GM19099 (cell line): Measurements from ENCODE around the gene RARRES2.

Experiments used
- POLR2A ChIP-seq: IDR thresholded peaks from 3 replicates; pipeline ENCODE4 v1.6.1; 2011; ENCODE audit warnings: low read depth; ENCODE audit not compliant: insufficient read length; ENCODE audit errors: extremely low read depth

The RARRES2 gene

GRCh38 chr7:150358988-150359621 lies 17.7 kb upstream of the RARRES2 start:
- no peak for TF ChIP-seq POLR2A

DNA sequence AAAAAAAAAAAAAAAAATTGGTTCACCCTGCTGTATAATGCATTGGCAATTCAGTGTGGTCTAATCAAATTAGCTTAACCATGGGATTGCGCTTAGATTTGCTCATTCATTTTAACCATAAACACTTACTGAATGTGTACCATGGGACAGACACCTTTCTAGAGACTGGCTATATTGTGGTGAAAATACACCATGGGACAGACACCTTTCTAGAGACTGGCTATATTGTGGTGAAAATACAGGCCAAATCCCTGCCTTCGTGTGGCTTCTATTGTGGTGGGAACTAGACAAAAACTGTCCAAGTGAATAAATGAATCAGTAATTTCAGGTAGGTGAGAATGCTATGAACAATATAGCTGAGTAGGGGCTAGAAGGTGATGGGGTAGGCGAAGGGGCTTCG lies 17.0 kb upstream of the RARRES2 start:
- no peak for TF ChIP-seq POLR2A

DNA sequence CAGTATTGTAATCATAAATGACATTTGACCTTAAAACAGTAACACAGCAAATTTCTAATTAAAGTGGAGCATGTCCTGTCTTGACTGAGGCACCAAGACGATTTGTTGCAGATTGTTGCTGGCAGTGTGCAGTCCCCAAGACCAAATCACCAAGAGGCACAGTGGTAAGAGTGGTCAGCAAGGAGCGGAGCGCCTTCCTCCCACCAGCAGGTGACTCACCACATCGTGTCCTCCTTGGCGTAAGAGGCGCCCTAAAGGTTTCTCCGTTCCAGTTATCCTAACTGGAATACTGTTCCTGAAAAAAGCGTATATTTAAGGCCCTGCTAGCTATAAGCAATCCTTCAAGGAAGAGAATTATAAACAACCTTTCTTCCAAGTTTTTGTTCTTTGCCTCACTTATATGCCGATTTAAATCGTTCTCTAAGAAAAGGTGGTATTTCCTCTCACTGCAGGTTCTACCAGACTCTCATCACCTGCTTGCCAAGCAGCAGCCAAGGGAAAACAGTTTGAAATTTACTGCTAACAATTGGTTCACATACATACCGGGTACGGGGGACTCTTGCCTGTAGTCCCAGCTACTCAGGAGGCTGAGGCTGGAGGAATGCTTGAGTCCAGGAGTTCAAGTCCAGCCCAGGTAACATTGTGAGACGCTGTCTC lies 16.5 kb upstream of the RARRES2 start:
- TF ChIP-seq POLR2A = no peak

DNA sequence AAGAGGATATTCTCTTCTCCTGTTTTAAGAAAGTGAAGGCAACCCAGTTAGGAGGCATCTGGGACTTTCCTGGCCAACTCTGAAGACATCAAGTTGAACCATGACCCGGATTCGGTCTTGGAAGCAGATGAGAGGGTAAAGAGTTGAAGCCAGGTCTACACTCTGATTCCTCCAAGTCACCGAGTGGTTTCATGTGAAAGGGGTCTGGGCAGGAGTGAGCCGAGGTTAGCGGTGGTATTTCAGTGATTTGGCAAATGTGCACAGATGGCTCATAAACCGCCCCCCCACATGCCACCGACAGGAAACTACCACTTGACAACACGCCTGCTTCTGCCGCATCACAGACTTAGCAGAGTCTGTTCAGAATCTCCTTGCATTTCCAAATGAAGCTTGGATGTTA lies 15.8 kb upstream of the RARRES2 start:
- peak; percentile 27 for TF ChIP-seq POLR2A

GRCh38 chr7:150356265-150356897 lies 15.0 kb upstream of the RARRES2 start:
- no peak for TF ChIP-seq POLR2A

DNA sequence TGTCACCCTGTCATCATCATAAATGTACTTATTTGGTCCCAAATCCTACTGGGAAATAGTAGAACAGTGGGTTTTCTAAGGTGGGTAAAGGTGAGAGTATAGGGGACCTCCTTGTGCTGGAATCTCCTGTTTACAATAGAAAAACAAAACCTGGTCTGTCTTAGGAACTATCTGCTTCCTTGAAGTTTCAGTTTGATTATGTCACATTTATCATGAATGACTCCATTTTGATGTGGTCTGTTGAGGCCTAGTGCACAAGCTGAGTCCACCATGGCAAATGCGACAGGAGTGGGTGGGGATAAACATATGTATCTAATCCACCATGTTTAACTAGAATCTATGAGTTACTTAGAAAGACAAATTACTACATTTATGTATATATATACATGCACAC lies 14.2 kb upstream of the RARRES2 start:
- no peak for TF ChIP-seq POLR2A

- TF ChIP-seq POLR2A = no peak
Observed at GRCh38 chr7:150351587-150352194, 10.3 kb upstream of the RARRES2 start.

GRCh38 chr7:150346922-150347321 lies 5.5 kb upstream of the RARRES2 start:
- TF ChIP-seq POLR2A = no peak

GRCh38 chr7:150345012-150345411 lies 3.6 kb upstream of the RARRES2 start:
- no peak for TF ChIP-seq POLR2A

GRCh38 chr7:150344299-150344698 lies 2.9 kb upstream of the RARRES2 start:
- no peak for TF ChIP-seq POLR2A

GRCh38 chr7:150343225-150343624 lies 1.8 kb upstream of the RARRES2 start:
- no peak for TF ChIP-seq POLR2A

- no peak for TF ChIP-seq POLR2A
Observed at GRCh38 chr7:150342121-150342408, 636 bp upstream of the RARRES2 start.

GRCh38 chr7:150340875-150341262 lies 560 bp downstream of the RARRES2 start:
- no peak for TF ChIP-seq POLR2A

DNA sequence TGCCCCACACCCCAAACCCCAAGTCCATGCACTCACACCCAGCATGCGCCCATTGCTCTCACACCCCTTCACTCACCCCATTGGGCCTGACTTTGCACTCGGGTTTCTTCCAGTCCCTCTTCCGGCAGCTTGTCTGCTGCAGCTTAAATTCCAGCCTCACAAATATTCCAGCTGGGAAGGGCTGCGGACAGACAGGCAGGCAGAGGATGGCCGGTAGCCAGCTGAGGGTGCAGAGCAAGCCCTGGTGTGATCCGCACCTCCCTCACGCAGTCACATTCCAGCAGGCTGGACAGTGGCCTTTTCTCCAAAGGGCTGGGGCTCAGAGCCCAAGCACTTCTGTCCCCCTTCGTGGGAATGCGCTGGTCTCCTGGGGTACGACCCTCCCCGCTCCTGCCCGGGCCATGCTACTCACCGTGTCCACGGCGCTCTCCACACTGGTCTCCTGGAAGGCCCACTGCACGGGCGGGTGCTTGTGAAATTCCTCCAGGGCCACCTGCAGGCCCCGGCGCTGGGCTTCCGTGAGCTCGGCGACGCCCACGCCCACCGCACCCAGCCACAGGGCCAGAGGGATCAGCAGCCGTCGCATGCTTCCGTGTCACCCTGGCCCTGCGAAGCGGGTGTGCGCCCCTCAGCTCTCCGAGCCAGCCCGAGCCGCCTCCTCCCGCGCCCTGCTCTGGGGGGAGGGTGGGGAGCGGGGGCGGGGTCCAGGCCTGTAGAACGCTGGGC lies 1.2 kb downstream of the RARRES2 start:
- no peak for TF ChIP-seq POLR2A

DNA sequence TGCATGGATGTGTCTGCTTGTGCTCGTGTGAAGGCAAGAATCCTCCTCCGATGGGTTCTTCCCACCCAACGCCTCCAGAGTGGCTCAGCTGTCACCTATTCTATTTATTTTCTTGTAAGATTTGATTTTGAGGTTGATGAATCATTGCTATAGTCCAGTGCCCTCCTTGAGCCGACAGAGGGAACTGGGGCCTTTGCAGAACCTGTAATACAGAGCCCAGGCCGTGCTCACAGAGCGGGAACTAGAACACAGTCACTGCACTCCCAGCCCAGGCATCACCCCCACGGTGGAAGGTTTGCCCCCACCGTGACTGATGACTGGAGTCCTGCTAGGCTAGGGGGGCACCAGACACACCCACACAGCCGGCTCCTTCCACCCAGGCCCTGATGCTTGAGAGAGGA lies 2.0 kb downstream of the RARRES2 start:
- no peak for TF ChIP-seq POLR2A
